HL-60 (cell line): Measurements from ENCODE around the gene SHC3.

Experiments
- DNase-seq, 2 experiments: peaks; one replicate each; pipeline ENCODE4 v3.0.0-alpha.2; 2010 to 2020; ENCODE audit warnings: low read depth in 1 of 2, low spot score in 1 of 2
- H3K27ac ChIP-seq: fragments of 250-450 bp; sonication (Bioruptor Pico); replicated peaks from 2 replicates; pipeline ENCODE4 v1.5.1; 2020; ENCODE audit warnings: mild to moderate bottlenecking, moderate library complexity
- H3K27me3 ChIP-seq: fragments of 250-450 bp; sonication (Bioruptor Pico); 2 replicates; pipeline ENCODE4 v1.5.1; 2021; ENCODE audit warnings: mild to moderate bottlenecking, moderate library complexity; ENCODE audit not compliant: insufficient read depth, poor library complexity, severe bottlenecking
- H3K4me3 ChIP-seq: replicated peaks from 2 replicates; pipeline ENCODE4 v1.5.1; 2011; ENCODE audit warnings: mild to moderate bottlenecking, control low read depth, low read length; ENCODE audit not compliant: insufficient read depth
- CTCF ChIP-seq: IDR thresholded peaks from one replicate; pipeline ENCODE4 v1.5.1; 2011; ENCODE audit warnings: low read length, control low read depth, inconsistent platforms; ENCODE audit not compliant: insufficient read depth
- GABPA ChIP-seq: IDR thresholded peaks from 2 replicates; pipeline ENCODE4 v1.6.1; 2012; ENCODE audit warnings: low read depth
- POLR2AphosphoS5 ChIP-seq: IDR thresholded peaks from 2 replicates; pipeline ENCODE4 v1.6.1; 2012; ENCODE audit warnings: low read depth
- REST ChIP-seq: IDR thresholded peaks from 2 replicates; pipeline ENCODE4 v1.6.1; 2012; ENCODE audit warnings: low read depth; ENCODE audit not compliant: insufficient replicate concordance
- SPI1 ChIP-seq: IDR thresholded peaks from 2 replicates; pipeline ENCODE4 v1.6.1; 2012; ENCODE audit warnings: low read depth, mild to moderate bottlenecking, borderline replicate concordance

Gene SHC3

GRCh38 chr9:89187541-89187940 lies 8.9 kb upstream of the SHC3 start:
- no peak overlapping the region for H3K4me3 ChIP-seq
- H3K27ac ChIP-seq = no peak overlapping the region
- TF ChIP-seq GABPA = no peak
- no peak for TF ChIP-seq SPI1
- TF ChIP-seq REST = no peak
- TF ChIP-seq CTCF = no peak
- no peak for TF ChIP-seq POLR2AphosphoS5
- H3K27me3 ChIP-seq = peaks cover 2% of the 10 kb centered on the region
- no peak for DNase-seq

- no peak for DNase-seq
- TF ChIP-seq GABPA = no peak
- no peak for TF ChIP-seq SPI1
- TF ChIP-seq REST = no peak
- TF ChIP-seq CTCF = no peak
- no peak for TF ChIP-seq POLR2AphosphoS5
- H3K27ac ChIP-seq = no peak overlapping the region
- H3K27me3 ChIP-seq = no peaks in the 10 kb centered on the region
- no peak overlapping the region for H3K4me3 ChIP-seq
Measured at GRCh38 chr9:89186960-89187359, 8.3 kb upstream of the SHC3 start.

GRCh38 chr9:89185980-89186379 lies 7.4 kb upstream of the SHC3 start:
- Histone ChIP-seq H3K27ac (no peak overlapping the region), H3K27me3 (no peaks in the 10 kb centered on the region), H3K4me3 (no peak overlapping the region)
- DNase-seq = no peak
- no peak for TF ChIP-seq SPI1
- TF ChIP-seq CTCF = no peak
- TF ChIP-seq GABPA = no peak
- no peak for TF ChIP-seq POLR2AphosphoS5
- peak; percentile 94 for TF ChIP-seq REST
